Right forelimb (tissue), 1 donor: ENCODE data around the gene SLC9C1.

Experiments used
- DNase-seq: peaks from one replicate; pipeline ENCODE4 v3.0.0-alpha.2; 2018

SLC9C1 gene

GRCh38 chr3:112101916-112102315 is 192.1 kb downstream of the SLC9C1 start:
- no peak for DNase-seq

GRCh38 chr3:112097378-112097777 is 196.6 kb downstream of the SLC9C1 start:
- DNase-seq = no peak

- DNase-seq = no peak
Measured at GRCh38 chr3:112096176-112096575, 197.8 kb downstream of the SLC9C1 start.

GRCh38 chr3:112095731-112096130 is 198.3 kb downstream of the SLC9C1 start:
- DNase-seq = no peak

GRCh38 chr3:112093180-112093522 is 200.9 kb downstream of the SLC9C1 start:
- DNase-seq = no peak

- no peak for DNase-seq
Measured at GRCh38 chr3:112092496-112093179, 201.4 kb downstream of the SLC9C1 start.

- DNase-seq = no peak
Measured at GRCh38 chr3:112090887-112091586, 203.0 kb downstream of the SLC9C1 start.
